ENCODE measurements around the gene KAT2B.
"Not testable (repeated sequence)": the region's sequence is repeated elsewhere in the genome, so short reads cannot be mapped to it uniquely, and the experiment has no call there.

Gene KAT2B

DNA sequence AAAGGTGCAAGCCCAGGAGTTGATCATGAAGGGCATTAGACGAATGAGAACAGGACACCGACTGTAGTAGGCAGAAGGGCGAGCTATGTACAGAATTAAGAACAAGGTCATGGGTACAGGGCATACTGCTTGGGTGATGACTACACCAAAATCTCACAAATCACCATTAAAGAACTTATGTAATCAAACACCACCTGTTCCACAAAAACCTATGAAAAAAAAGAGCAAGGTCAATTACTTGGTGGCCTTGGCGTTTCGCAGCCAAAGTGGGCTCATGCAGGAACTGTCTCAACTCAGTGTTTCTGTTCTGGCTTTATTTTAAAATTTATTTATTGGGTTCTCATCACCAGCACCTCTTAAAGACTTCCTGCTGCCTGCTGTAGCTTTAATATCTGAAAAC, 2.1 kb downstream of the KAT2B start:
- DNase-seq (ENCODE audit: low read depth) = no peak

DNA sequence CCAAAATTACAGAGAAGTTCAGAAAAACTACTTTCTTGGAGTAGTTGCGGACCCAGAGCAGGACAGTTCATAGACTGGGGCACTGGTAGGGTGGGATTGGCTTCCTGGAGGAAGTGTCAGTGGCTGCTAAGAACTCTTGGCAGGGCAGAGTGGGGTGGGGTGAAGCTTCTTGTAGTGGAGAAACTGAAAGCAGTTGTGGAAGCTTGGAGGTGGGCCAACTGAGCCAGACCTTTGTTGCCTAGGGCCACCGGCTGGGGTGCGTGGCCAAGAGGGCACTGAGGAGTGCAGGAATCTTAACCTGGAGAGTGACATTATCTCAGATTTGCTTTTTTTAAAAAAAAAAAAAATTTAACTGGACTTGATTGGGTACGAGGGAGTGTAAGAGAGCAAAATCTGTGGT, 3.1 kb downstream of the KAT2B start:
- DNase-seq (ENCODE audit: low read depth) = no peak

DNA sequence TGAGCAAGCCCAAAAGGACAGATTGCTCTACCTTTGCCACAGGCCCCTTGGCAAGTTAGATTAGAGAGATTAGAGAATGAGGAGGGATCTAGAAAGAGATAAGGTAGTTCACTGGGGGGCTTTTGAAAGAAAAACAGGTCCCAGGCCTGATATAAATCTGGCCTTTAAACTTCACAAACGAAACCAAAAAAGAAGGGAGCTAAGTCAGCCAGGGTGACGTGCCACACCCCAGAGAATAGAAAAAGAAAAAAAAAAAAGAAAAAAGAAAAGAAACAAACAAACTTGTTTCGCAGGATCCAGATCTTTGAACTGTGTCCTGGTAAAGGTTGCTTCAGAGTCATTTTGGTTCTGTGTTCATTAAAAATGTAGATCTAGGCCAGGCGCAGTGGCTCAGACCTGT, 3.6 kb downstream of the KAT2B start:
- no peak for DNase-seq (ENCODE audit: low read depth)

DNA sequence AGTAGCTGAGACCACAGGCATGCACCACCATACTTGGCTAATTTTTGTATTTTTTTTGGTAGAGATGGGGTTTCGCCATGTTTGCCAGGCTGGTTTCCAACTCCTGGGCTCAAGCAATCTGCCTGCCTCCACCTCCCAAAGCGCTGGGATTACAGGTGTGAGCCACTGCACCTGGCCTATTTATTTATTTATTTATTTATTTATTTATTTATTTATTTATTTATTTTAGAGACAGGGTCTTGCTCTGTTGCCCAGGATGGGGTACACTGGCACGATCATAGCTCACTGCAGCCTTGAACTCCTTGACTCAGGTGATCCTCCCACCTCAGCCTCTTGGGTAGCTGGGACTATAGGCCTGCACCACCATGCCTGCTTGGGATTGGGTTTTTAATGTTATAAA, 4.9 kb downstream of the KAT2B start:
- not testable (repeated sequence) for DNase-seq (ENCODE audit: low read depth)

DNA sequence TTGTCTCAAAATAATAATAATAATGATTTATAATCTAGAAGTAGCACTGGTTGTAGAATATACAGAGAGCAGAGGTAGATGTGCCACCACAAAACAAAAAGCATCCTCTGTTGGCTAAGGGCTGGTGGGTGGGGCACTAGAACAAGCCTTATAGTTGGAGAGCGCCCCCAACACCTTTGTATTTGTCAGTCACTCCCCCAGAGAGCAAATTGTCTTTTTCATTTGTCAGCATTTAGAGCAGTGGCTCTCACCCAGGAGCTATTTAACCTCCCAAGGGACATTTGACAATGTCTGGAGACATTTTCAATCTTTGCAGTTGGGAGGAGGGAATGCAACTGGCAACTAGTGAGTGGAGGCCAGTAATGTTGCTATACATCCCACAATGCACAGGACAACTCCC, 6.3 kb downstream of the KAT2B start:
- no peak for DNase-seq (ENCODE audit: low read depth)

DNA sequence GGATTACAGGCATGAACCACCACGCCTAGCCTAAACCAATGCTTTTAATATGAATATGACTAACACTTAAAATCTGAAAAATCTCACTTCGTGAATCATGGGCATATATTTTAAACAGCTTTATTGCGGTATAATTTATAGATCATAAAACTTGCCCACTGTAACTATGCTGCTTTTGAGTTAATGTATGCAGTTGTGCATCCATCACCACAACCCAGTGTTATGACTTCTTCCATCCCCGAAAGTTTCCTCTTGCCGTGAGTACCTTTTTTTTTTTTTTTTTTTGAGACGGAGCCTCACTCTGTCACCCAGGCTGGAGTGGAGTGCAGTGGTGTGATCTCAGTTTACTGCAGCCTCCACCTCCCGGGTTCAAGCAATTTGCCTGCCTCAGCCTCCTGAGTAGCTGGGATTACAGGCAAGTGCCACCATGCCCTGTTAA, 7.1 kb downstream of the KAT2B start:
- DNase-seq (ENCODE audit: low read depth) = no peak

DNA sequence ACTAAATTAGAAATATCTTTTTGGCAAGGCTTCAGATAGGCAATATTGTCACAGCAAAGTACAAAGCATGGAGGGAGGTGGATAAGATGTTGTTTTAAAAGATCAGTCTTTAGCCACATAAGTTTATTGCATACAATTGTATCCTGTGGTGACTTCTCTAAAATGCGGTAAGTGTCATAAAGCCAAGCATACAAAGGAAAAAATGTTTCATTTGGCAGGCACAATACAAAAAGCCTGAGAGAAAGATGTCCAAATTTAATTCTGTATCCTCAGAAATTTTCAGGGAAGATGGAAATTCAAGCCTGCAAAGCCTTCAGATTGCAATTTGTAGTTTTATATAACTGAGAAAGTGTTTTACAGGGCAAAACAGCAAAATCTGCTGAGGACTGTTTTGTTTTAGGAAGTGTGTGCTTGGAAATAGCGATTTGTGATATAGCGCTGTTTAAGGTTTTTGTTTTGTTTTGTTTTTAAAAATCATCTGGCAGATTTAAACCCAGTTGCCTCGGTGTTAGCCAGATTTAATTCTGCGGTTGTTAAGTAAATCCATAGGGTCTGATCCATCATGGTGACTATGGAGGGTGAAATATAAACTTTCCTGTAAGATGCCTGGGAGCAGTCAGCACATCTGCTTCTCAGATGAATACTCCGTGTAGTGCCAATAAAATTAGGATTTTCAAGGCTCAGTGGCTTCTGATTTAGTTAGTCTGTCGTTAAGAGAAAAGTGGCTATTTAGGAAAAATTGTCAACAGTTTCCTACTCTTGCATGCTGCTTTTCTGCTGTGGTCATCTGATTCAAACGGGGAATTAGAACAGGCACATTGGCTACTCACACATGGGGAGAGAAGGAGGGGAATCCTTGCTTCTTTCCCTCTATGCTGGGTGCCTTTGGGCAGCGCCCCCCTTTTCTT, 8.0 kb downstream of the KAT2B start:
- DNase-seq (ENCODE audit: low read depth) = no peak

DNA sequence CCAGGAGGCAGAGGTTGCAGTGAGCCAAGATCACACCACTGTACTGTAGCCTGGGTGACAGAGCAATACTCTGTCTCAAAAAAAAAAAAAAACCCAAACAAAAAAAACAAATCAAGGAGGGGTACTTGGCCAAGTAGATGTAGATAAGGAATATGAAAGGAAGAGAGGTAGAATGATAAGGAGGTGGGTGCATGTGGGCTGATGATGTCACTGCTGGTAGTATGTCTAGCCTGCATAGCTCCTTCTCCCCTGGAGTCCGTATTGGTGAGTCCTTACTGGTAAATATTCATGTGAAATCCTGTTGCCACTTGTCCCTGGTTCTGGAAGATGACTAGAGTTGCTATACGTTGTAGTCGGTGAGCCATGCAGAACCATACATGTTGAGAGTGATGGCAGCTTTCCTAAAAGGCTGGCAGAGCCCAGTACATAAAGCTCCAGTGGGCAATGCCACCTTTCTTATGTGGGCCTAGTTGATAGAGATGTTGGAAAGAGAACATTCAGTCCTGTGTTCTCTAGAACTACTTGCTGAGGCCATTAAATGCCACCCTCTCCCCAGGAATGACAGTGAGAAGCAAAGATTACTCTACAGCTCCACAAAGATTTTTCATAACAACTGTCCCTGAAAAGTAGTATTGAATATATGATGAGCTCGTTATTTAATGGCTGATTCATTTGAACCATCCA, 11.0 kb downstream of the KAT2B start:
- DNase-seq (ENCODE audit: low read depth) = no peak

DNA sequence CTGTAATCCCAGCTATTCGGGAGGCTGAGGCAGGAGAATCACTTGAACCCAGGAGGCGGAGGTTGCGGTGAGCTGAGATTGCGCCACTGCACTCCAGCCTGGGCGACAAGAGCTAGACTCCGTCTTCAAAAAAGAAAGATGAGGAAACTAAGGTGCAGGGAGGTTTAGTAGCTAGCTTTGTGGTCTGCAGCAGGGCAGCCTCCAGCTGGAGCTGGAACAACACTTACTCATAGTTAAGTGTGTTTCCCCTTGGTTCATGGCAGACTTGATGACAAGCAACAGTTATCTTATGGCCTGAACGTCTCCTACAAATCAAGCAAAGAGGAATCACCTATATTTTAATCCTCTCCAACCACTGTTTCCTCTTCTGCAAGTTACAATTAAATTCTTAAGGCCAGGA, 12.6 kb downstream of the KAT2B start:
- DNase-seq (ENCODE audit: low read depth) = no peak

DNA sequence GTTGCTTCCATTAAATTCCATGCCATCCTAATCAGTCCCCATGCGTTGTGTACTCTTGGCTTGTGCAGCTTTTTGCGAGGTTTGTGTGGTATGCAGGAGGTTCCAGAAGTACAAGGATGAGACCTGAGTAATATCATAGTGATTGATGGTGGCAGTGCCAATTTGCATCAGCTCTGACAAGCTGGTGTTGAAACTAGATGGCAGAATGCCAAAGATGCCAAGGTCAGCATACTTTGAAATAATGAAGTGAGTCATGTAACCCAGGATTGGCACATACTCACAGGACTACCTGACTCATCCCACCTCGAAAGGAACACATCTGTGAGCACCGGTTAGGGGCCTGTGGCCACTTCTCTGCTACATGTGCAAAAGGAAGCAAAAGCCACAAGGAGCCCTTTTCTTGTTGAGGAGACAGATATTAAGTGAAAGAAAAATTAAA, 14.3 kb downstream of the KAT2B start:
- peak; percentile 90 for DNase-seq (ENCODE audit: low read depth)

DNA sequence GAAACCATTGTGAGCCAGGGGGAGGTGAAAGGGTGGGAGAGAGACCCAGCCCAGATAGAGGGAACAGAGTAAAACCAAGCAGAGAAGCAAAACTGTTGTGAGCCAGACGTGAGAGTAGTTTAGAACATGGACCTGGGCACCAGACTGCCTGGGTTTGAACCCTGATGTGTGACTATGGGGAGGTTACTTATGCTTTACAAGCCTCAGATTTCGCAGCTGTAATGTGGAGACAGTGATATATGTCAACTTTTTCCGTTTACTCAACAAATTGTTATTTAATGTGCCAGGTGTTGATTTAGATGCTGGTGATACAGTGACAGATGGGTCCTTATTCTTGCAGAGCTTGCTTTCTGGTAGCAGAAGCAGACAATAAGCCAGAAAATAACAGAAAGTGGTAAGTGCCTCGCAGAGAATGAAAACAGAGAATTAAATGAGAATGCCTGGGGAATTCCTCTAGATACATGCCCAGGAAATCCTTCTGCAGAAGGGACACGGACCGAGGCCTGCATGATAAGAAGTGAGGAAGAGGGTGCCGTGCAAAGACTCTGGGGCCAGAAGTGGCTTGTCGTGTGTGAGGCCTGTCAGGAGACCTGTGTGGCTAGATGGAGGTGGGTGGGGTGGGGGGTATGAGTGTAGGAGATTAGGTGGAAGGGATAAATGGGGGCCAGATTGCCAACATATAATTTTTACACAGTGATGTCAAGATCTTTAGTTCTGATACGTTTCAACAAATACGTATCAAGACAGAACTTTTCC, 15.0 kb downstream of the KAT2B start:
- DNase-seq (ENCODE audit: low read depth) = no peak

DNA sequence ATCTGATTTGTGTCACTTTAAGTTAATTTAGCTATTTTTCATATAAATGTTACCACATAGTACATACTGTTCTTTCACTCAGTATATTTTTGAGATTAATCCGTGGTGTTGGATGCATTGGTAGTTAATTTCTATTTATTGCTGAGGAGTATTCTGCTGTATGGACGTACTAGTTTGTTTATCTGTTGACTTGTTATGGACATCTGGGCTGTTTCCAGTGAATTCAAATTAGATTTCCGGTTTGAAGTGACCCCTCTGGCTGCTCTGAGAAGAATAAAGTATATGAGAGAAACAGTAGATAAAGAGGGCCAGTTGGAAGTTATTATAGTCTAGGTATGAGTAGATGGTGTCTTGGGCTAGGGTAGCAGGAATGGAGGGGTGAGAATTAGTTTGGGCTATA, 15.6 kb downstream of the KAT2B start:
- no peak for DNase-seq (ENCODE audit: low read depth)

DNA sequence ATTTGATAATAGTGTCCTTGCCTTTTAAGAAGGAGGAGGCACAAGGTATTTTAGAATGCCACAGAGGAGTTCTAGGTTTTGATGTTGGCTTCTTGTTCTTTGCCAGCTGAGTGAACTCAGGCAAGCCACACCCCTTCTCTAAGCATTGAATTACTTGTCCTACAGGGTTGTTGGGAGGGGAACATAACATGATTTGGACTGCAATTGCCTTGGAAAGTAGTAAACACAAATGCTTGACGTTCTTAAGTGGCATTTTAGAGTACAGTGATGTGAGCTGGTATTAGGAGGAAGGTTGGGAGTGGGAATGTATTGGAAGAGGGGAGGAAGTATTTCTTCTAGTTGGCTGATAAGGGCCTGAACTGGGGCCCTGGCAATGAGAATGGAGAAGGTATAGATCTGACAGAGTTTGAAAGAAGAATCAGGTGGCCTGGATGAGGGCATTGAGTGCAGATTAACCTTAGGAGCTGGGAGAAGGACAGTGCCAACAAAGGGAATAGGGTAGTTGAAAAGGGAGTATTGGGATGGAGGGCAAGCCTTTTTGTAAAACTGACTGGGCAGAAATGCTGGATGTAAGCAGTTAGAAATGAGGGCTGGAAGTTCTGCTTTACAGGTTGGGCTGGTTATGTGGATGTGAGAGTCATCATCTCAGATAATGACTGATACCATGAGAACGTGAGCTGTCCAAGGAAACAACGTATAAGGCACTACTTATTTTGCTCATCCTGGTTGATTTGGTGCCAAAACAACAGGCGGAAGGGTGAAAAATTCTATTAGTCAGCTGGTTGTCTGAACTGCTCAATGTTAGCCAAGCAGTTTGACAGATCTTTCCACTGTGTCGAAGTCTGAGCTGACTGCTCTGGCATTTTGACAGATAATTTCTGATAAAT, 16.7 kb downstream of the KAT2B start:
- peak; percentile 88 for DNase-seq (ENCODE audit: low read depth)

DNA sequence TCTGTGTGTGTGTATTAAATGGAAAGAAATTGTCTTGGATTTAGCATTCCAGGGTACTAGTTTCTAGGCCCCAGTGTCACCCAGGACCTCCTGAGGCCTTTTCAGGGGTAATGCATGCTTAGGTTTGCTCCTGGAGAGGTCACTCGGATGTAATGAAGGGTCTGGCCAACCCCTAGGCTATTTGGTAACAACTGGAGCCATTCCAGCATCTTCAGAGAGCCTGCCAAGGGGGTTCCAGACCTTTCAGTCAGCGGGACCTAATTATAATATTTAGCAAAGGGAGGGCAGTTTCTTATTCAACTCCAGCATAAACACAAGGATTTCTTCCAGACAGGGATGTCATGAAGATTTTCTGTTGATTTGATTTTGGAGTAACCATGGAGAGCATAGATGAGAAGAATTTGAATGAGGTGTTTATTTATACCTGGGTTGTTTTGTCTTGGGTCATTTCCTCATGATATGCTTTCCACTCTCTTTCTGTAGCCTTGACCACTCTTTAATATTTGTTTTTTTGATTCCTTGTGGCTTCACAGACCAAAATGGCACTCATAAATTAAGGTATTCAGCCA, 17.4 kb downstream of the KAT2B start:
- no peak for DNase-seq (ENCODE audit: low read depth)

DNA sequence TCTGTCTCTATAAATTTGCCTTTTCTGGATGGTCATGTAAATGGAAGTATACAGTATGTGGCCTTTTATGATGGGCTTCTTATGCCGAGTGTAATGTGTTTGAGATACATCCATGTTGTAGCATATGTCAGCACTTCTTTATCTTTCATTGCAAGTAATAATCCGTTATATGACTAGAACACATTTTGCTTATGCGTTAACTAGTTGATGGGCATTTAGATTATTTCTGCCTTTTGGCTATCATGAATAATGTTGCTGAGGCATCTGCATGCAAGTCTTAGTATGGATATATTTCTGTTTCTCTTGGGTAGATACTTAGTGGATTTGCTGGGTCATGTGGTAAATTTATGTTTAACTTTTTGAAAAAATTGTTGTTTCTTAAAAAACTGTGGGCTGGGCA, 19.7 kb downstream of the KAT2B start:
- DNase-seq (ENCODE audit: low read depth) = no peak

DNA sequence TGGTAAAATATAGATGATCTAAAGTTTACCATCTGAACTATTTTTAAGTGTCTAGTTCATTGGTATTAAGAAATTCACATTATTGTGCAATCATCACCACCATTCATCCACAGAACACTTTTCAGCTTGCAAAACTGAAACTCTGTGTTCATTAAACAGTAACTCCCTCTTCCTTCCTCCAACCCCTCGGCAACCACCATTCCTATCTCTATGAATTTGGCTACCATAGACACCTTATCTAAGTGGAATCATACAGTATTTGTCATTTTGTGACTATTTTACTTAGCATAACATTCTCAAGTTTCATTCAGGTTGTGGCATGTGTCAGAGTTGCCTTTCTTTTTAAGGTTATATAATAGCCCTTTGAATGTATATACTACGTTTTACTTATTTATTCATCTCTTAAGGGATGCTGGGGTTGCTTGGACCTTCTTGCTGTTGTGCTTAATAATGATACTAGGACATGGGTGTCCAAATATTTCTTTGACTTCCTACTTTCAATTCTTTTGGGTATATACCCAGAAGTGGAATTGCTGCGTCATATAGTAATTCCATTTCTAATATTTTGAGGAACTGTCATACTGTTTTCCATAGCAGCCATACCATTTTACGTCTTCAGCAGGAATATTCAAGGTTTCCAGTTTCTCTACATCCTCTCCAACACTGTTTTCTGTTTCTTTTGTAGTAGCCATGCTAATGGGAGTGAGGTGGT, 20.9 kb downstream of the KAT2B start:
- DNase-seq (ENCODE audit: low read depth) = no peak

DNA sequence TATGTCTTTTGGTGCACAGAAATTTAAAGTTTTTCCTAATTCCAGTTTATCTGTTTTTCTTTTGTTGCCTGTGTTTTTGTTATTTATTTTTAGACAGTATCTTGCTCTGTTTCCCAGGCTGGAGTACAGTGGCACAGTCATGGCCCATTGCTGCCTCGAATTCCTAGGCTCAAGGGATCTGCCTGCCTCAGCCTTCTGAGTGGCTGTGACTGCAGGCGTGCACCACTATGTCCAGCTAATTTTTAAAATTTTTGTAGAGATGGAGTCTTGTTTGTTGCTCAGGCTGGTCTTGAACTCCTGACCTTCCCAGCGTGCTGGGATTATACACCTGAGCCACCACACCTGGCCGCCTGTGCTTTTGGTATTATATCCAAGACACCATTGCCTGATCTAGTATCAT, 22.8 kb downstream of the KAT2B start:
- DNase-seq (ENCODE audit: low read depth) = no peak

DNA sequence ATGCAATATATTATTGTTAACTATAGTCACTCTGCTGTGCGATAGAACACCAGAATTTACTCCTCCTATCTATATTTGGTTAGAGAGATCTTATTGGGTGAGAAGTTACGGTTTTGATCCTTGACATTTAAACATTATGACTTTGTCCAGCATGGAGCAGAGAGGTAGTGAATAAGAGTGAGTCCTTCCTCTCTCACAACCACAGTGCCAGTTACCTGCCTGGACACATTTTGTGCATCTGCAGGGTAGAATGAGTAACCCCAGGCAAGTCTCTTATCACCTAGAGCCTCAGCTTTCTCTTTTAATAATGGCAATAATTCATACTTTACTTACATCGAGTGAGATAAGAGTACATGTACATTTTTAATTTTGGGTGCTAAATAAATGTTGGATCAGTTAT, 24.1 kb downstream of the KAT2B start:
- DNase-seq (ENCODE audit: low read depth) = no peak

DNA sequence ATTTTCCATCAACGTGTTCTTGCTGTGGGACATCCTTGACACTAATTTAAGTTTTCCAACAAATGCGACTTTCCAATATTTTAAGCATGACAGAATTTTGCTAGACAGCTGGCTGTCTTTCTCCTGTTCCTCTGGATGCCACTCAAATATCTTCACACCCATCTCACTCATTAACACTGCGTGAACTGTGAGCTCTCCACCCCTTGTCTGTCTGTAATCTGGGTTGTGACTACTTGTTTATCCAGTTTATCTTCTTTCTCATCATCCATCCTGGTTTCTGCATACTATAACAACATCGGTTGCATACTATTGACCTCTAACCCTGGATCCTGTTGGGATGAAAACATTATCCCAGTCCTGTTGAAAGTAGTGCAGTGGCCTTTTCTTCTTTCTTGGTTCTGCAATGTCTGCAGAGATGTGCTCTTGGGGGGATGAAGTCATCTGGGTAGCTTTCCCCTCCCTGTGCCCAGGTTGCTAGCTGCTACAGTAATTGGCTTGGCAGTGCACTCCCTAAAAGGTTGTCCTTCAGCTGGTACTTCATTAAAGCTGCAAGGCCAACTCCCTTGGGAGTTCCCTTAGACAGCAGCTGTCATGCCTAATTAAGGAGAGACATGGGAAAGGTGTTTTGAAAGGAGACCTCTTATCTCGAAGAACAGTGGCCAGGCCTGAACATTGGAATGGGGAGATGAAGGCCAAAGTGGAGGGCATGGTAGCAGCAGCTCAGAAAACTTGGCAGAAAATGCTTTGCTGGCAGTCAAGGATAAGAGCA, 24.7 kb downstream of the KAT2B start:
- no peak for DNase-seq (ENCODE audit: low read depth)

DNA sequence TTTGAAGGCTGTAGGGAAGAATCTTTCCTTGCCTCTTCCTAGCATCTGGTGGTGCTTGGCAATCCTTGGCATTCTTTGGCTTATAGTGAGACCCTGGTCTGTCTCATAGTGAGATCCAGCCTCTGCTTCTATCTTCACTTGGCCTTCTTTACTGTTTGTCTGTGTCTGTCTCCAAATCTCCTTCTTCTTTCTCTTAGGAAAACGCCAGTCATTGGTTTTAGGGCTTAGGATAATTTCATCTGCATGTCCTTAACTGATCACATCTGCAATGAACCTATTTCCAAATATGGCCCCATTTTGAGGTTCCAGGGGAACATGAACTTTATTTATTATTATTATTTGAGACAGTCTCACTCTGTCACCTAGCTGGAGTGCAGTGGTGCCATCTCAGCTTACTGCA, 25.8 kb downstream of the KAT2B start:
- DNase-seq (ENCODE audit: low read depth) = no peak

Measured in ELR (cell line).